BLaER1 treated with 17β-estradiol and CSF1 and Interleukin-3, amounts not matched to agents 10 nM and 100 nM (cell line): Measurements from ENCODE around the gene RUNX3.

ENCODE experiments used
- H3K27ac ChIP-seq, 11 experiments: shearing (Covaris generic); formaldehyde crosslinking; 2 replicates each; pipeline ENCODE4 v1.8.1; 2022
- H3K27me3 ChIP-seq, 11 experiments: shearing (Covaris generic); formaldehyde crosslinking; 2 replicates each; pipeline ENCODE4 v1.8.1; 2022
- H3K36me3 ChIP-seq, 11 experiments: shearing (Covaris generic); formaldehyde crosslinking; 2 replicates each; pipeline ENCODE4 v1.8.1; 2022
- H3K4me1 ChIP-seq, 10 experiments: shearing (Covaris generic); formaldehyde crosslinking; 2 replicates each; pipeline ENCODE4 v1.8.1; 2022
- H3K4me2 ChIP-seq, 11 experiments: shearing (Covaris generic); formaldehyde crosslinking; 2 replicates each; pipeline ENCODE4 v1.8.1; 2022
- H3K4me3 ChIP-seq, 10 experiments: shearing (Covaris generic); formaldehyde crosslinking; 2 replicates each; pipeline ENCODE4 v1.8.1; 2022
- H3K9ac ChIP-seq, 11 experiments: shearing (Covaris generic); formaldehyde crosslinking; 2 replicates each; pipeline ENCODE4 v1.8.1; 2022
- H3K9me3 ChIP-seq, 11 experiments: shearing (Covaris generic); formaldehyde crosslinking; replicated peaks in 1 of 11; 2 replicates each; pipeline ENCODE4 v1.8.1; 2022
- H4K20me1 ChIP-seq, 11 experiments: shearing (Covaris generic); formaldehyde crosslinking; 2 replicates each; pipeline ENCODE4 v1.8.1; 2022
- Cebpa-rat ChIP-seq, 11 experiments: shearing (Covaris generic); IDR thresholded peaks; 2 replicates each; pipeline ENCODE4 v1.8.1; 2022

RUNX3 gene

GRCh38 chr1:24960071-24960801 is 30.2 kb upstream of the RUNX3 start:
- Histone ChIP-seq H3K4me3 (no peak overlapping the region), H3K4me2 (no peak overlapping the region)

DNA sequence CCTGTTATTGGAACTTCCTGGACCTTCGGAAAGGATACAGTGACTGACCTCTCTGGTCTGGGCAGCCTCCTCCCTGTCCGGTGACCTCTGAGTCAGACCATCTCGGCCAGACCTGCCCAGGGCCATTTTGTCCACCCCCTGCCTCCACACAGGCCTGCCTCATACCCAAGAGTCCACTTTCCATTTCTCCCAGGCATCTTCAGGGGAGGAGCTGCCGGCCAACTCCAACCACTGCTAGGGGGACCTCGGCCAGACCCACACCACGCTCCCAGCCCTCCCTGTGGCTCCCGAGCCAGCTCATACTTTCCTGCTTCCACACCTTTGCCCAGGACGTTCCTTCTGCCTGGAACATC is 29.5 kb upstream of the RUNX3 start:
- 0 out of 22 replicates have a peak, but pooled peaks cover 0 to 5% (median 0%) of the 10 kb centered on the region in 11 experiments for H3K27me3 ChIP-seq
- no peak for TF ChIP-seq Cebpa-rat (IDR thresholded peaks at IDR 0.05)
- H3K4me3 ChIP-seq = no peak overlapping the region
- H3K4me2 ChIP-seq = no peak overlapping the region
- H4K20me1 ChIP-seq = peaks cover 0 to 27% (median 0%) of the 10 kb centered on the region in 11 experiments; a peak in 3 of 22 replicates
- no peaks in the 10 kb centered on the region for H3K9me3 ChIP-seq
- no peak overlapping the region for H3K9ac ChIP-seq
- H3K36me3 ChIP-seq = no peaks in the 10 kb centered on the region
- no peak overlapping the region for H3K27ac ChIP-seq
- H3K4me1 ChIP-seq = peaks cover 55 to 69% (median 64%) of the 10 kb centered on the region in 10 experiments

More at GRCh38 chr1:24960071-24960801, 30.2 kb upstream of the RUNX3 start:
- Histone ChIP-seq H3K27me3 (0 out of 22 replicates have a peak, but pooled peaks cover 0 to 5% (median 0%) of the 10 kb centered on the region in 11 experiments), H4K20me1 (peaks cover 0 to 21% (median 0%) of the 10 kb centered on the region in 11 experiments; a peak in 3 of 22 replicates), H3K27ac (no peak overlapping the region), H3K36me3 (no peaks in the 10 kb centered on the region), H3K9me3 (no peaks in the 10 kb centered on the region), H3K9ac (no peak overlapping the region), H3K4me1 (peaks cover 55 to 68% (median 63%) of the 10 kb centered on the region in 10 experiments)
- TF ChIP-seq Cebpa-rat (IDR thresholded peaks at IDR 0.05) = no peak

GRCh38 chr1:24958766-24959622 is 28.9 kb upstream of the RUNX3 start:
- peaks cover 0 to 30% (median 0%) of the 10 kb centered on the region in 11 experiments; a peak in 3 of 22 replicates for H4K20me1 ChIP-seq
- no peak overlapping the region for H3K9ac ChIP-seq
- no peak for TF ChIP-seq Cebpa-rat (IDR thresholded peaks at IDR 0.05)
- 0 out of 22 replicates have a peak, but pooled peaks cover 0 to 5% (median 0%) of the 10 kb centered on the region in 11 experiments for H3K27me3 ChIP-seq
- no peak overlapping the region for H3K4me3 ChIP-seq
- no peak overlapping the region for H3K27ac ChIP-seq
- peaks cover 55 to 69% (median 64%) of the 10 kb centered on the region in 10 experiments for H3K4me1 ChIP-seq
- no peaks in the 10 kb centered on the region for H3K9me3 ChIP-seq
- peak overlapping the region; percentile 29 to 77 (median 47); a peak in 20 of 22 replicates for H3K4me2 ChIP-seq
- H3K36me3 ChIP-seq = no peaks in the 10 kb centered on the region

DNA sequence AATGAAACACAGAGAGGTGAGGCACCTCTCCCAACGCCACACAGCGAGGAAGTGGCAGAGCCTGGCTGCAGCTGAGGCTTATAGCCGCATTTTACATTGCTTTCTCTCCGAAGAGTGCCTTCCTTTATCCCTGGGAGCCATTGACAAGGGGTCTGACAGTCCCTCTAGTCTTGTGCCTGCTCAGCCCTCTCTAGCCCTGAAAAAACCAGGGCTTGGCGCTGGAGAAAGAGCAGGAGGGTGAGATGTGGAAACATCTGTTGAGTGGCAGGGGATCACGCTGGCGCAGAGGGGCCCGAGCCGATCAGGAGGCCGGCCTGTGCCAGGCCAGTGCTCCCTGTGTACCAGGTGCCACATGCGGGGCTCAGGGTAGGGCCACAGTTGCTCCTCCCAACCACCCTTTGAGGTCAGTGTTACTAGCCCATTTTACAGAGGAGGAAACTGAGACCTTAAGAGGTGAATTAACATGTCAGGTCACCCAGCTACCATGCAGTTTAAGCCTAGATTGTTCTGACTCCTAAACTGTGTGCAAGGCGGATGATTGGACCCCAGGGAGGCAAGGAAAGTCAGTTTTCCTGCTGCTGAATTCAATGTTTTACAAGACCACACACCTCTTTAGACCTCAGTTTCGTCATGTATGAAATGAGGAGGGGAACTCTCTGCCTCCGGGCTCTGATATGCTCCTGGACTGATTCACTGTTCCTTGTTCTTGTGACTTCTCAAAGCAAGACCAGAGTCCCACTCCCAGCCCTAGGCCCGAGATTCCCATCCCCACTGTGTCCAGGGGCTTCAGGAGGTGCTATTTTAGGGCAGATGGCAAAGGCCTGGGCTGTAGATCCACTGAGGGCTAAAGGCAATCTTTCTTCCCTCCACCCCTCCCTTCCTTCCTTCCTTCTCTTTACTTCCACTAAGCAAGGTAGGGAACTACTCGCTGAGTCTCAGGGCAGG is 28.0 kb upstream of the RUNX3 start:
- no peak for TF ChIP-seq Cebpa-rat (IDR thresholded peaks at IDR 0.05)
- H3K9me3 ChIP-seq = no peaks in the 10 kb centered on the region
- H3K27me3 ChIP-seq = no peaks in the 10 kb centered on the region
- no peak overlapping the region for H3K9ac ChIP-seq
- peaks cover 0 to 30% (median 0%) of the 10 kb centered on the region in 11 experiments; a peak in 3 of 22 replicates for H4K20me1 ChIP-seq
- H3K27ac ChIP-seq = no peak overlapping the region
- H3K4me3 ChIP-seq = no peak overlapping the region
- H3K4me2 ChIP-seq = peak overlapping the region; percentile 35 to 86 (median 52); a peak in 21 of 22 replicates
- no peaks in the 10 kb centered on the region for H3K36me3 ChIP-seq
- H3K4me1 ChIP-seq = peaks cover 51 to 67% (median 63%) of the 10 kb centered on the region in 10 experiments

- Histone ChIP-seq H3K4me3 (no peak overlapping the region), H3K36me3 (no peaks in the 10 kb centered on the region), H4K20me1 (peaks cover 0 to 30% (median 0%) of the 10 kb centered on the region in 11 experiments; a peak in 3 of 22 replicates), H3K9ac (no peak overlapping the region), H3K4me2 (peak overlapping the region; percentile 29 to 86 (median 52)), H3K27ac (no peak overlapping the region), H3K9me3 (no peaks in the 10 kb centered on the region), H3K4me1 (peaks cover 55 to 68% (median 66%) of the 10 kb centered on the region in 10 experiments), H3K27me3 (no peaks in the 10 kb centered on the region)
- TF ChIP-seq Cebpa-rat (IDR thresholded peaks at IDR 0.05) = no peak
Observed at GRCh38 chr1:24957016-24957807, 27.1 kb upstream of the RUNX3 start.

DNA sequence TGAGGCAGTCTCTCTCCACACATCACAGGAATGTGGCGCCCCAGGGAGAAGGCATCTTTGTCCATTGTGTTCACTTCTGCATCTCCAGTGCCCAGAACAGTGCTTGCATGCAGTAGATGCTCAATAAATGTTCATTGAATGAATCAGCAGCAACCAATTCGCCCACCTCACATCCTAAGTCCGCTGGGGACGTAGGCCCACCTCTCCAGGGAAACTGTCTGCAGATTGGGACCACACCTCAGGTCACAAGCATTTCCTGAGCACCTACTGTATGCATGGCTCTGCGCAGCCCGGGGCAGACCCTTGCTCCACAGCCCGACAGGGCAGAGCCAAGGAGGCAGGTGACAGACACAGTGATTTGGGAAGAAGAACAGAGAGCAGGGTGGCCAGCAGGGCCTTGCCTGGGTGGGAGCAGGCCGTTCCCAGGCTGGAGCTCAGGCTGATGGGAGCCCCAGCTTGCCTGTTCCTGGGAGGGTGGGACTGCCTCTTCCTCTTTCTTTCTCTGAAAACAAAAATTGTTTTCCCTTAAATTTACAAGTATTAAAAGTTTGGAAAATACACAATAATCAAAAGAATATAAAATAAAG is 25.8 kb upstream of the RUNX3 start:
- H3K4me1 ChIP-seq = peaks cover 57 to 75% (median 69%) of the 10 kb centered on the region in 10 experiments
- H3K27me3 ChIP-seq = no peaks in the 10 kb centered on the region
- TF ChIP-seq Cebpa-rat (IDR thresholded peaks at IDR 0.05) = no peak
- H3K9ac ChIP-seq = no peak overlapping the region
- H3K27ac ChIP-seq = peak overlapping the region in 7 of 11 experiments; percentile 20 to 50 (median 39); a peak in 10 of 22 replicates
- no peaks in the 10 kb centered on the region for H3K9me3 ChIP-seq
- peak overlapping the region; percentile 61 to 86 (median 73) for H3K4me2 ChIP-seq
- H3K4me3 ChIP-seq = no peak overlapping the region
- no peaks in the 10 kb centered on the region for H3K36me3 ChIP-seq
- H4K20me1 ChIP-seq = peaks cover 0 to 34% (median 0%) of the 10 kb centered on the region in 11 experiments; a peak in 3 of 22 replicates

DNA sequence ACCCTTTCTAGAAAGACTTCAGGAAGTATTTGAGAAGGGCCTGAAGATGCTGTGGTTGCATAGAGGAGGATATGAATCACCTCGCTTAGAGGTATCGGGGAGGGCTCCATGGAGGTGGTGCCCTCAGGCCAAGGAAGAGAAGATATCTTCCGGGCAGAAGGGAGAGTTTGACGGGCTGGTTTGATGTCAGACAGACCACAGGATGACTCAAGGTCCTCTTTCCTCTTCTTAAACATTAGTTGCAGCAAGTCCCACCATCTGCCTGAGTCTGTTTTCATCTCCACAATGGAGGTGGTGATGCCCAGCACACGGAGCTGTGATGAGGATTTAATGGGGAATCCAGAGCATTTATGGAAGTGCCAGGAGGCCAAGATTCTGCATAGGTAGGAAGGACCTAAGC is 25.1 kb upstream of the RUNX3 start:
- H3K27me3 ChIP-seq = no peaks in the 10 kb centered on the region
- H3K4me1 ChIP-seq = peaks cover 57 to 79% (median 69%) of the 10 kb centered on the region in 10 experiments
- H3K9me3 ChIP-seq = no peaks in the 10 kb centered on the region
- TF ChIP-seq Cebpa-rat (IDR thresholded peaks at IDR 0.05) = no peak
- H4K20me1 ChIP-seq = peaks cover 0 to 41% (median 0%) of the 10 kb centered on the region in 11 experiments; a peak in 4 of 22 replicates
- H3K4me3 ChIP-seq = no peak overlapping the region
- peak overlapping the region in 7 of 11 experiments; percentile 20 to 50 (median 39); a peak in 10 of 22 replicates for H3K27ac ChIP-seq
- no peak overlapping the region for H3K9ac ChIP-seq
- peak overlapping the region; percentile 61 to 86 (median 73) for H3K4me2 ChIP-seq
- no peaks in the 10 kb centered on the region for H3K36me3 ChIP-seq
